IMR-90 (cell line): ENCODE data around the gene BLMH. TPM values are rescaled to one million over a fixed set of nuclear protein-coding genes. Genes with fewer than 3 reads are reported as not detected.

Experiments
- ATAC-seq: fragments of 200-7000 bp; cut with Tn5 transposase; 2 replicates; pipeline ENCODE4 v1.9.1; 2020; ENCODE audit warnings: low read depth, mild to moderate bottlenecking, moderate library complexity
- BruUV-seq: library from RNA; stranded (reverse); fragments of 400-500 nt; replicated peaks from 2 replicates; lab custom pipeline; 2021; lab: Mats Ljungman, UMichigan
- CTCF ChIA-PET: fragments of 300-600 bp; formaldehyde crosslinking; extraction: SDS; loops from one replicate; lab custom pipeline; 2021; ENCODE audit warnings: antibody characterized with exemption; lab: Yijun Ruan, JAX
- POLR2A ChIA-PET: fragments of 300-600 bp; sonication (Branson Sonifier 250); formaldehyde crosslinking; loops from one replicate; lab custom pipeline; 2022; ENCODE audit warnings: antibody characterized with exemption; ENCODE audit not compliant: unreplicated experiment; lab: Charles Lee
- DNase-seq: peaks from one replicate; pipeline ENCODE4 v3.0.0; 2013
- H2AFZ ChIP-seq: replicated peaks from 2 replicates; pipeline ENCODE3; 2013; ENCODE audit warnings: low read length, mild to moderate bottlenecking; ENCODE audit not compliant: poor library complexity
- H2AK5ac ChIP-seq: 2 replicates; pipeline ENCODE4 v1.6.1; 2013; ENCODE audit warnings: low read depth, low read length, inconsistent platforms
- H2AK9ac ChIP-seq: replicated peaks from 2 replicates; pipeline ENCODE3; 2013; ENCODE audit warnings: mild to moderate bottlenecking, low read depth, low read length, moderate library complexity; ENCODE audit not compliant: poor library complexity
- H2BK120ac ChIP-seq: 2 replicates; pipeline ENCODE4 v1.6.1; 2013; ENCODE audit warnings: low read depth, low read length, inconsistent platforms
- H2BK15ac ChIP-seq: 3 replicates; pipeline ENCODE4 v1.6.1; 2013; ENCODE audit warnings: low read depth, low read length, inconsistent platforms
- H2BK20ac ChIP-seq: 2 replicates; pipeline ENCODE4 v1.6.1; 2013; ENCODE audit warnings: low read depth, mild to moderate bottlenecking, inconsistent platforms, low read length, moderate library complexity
- H2BK5ac ChIP-seq: 2 replicates; pipeline ENCODE4 v1.6.1; 2013; ENCODE audit warnings: mild to moderate bottlenecking, low read depth, low read length, inconsistent platforms; ENCODE audit not compliant: poor library complexity, severe bottlenecking
- H3K14ac ChIP-seq: replicated peaks from 2 replicates; pipeline ENCODE4 v1.6.1; 2013; ENCODE audit warnings: low read depth, low read length, inconsistent platforms
- H3K18ac ChIP-seq: 2 replicates; pipeline ENCODE4 v1.6.1; 2013; ENCODE audit warnings: low read depth, low read length, control low read depth
- H3K23ac ChIP-seq: 2 replicates; pipeline ENCODE4 v1.6.1; 2013; ENCODE audit warnings: low read depth, low read length, inconsistent platforms
- H3K27ac ChIP-seq: 2 replicates; pipeline ENCODE4 v1.5.1; 2013; ENCODE audit warnings: mild to moderate bottlenecking, control low read depth, low read length; ENCODE audit not compliant: insufficient read depth
- H3K27me3 ChIP-seq: 2 replicates; pipeline ENCODE4 v1.6.1; 2013; ENCODE audit warnings: low read length; ENCODE audit not compliant: control insufficient read depth, insufficient read depth
- H3K36me3 ChIP-seq: 2 replicates; pipeline ENCODE4 v1.6.1; 2013; ENCODE audit warnings: low read length, mixed read lengths; ENCODE audit not compliant: control insufficient read depth, insufficient read depth
- H3K4ac ChIP-seq: 2 replicates; pipeline ENCODE4 v1.6.1; 2013; ENCODE audit warnings: low read depth, low read length, inconsistent platforms
- H3K4me1 ChIP-seq: 2 replicates; pipeline ENCODE4 v1.6.1; 2013; ENCODE audit warnings: low read length, mixed read lengths; ENCODE audit not compliant: control insufficient read depth, insufficient read depth
- H3K4me2 ChIP-seq: 2 replicates; pipeline ENCODE4 v1.6.1; 2013; ENCODE audit warnings: low read depth, mild to moderate bottlenecking, control low read depth, low read length, moderate library complexity
- H3K4me3 ChIP-seq: 2 replicates; pipeline ENCODE4 v1.5.1; 2013; ENCODE audit warnings: low read depth, mild to moderate bottlenecking, control low read depth, low read length, moderate library complexity; ENCODE audit not compliant: insufficient read depth
- H3K56ac ChIP-seq: 2 replicates; pipeline ENCODE4 v1.6.1; 2013; ENCODE audit warnings: low read length, inconsistent platforms; ENCODE audit not compliant: insufficient read depth; ENCODE audit errors: extremely low read depth
- H3K79me1 ChIP-seq, 2 experiments: 2 replicates each; pipeline ENCODE4 v1.6.1; 2013; ENCODE audit warnings: low read length in 2 of 2, inconsistent platforms in 1 of 2, low read depth in 1 of 2
- H3K9ac ChIP-seq: 2 replicates; pipeline ENCODE4 v1.6.1; 2013; ENCODE audit warnings: low read depth, low read length, control low read depth
- H3K9me1 ChIP-seq: 2 replicates; pipeline ENCODE4 v1.6.1; 2013; ENCODE audit warnings: low read length, inconsistent platforms; ENCODE audit not compliant: insufficient read depth
- H3K9me3 ChIP-seq: 2 replicates; pipeline ENCODE4 v1.6.1; 2013; ENCODE audit warnings: low read length; ENCODE audit not compliant: control insufficient read depth, insufficient read depth
- H4K20me1 ChIP-seq: 2 replicates; pipeline ENCODE4 v1.6.1; 2013; ENCODE audit warnings: low read length, inconsistent platforms; ENCODE audit not compliant: insufficient read depth
- H4K5ac ChIP-seq: 2 replicates; pipeline ENCODE4 v1.6.1; 2013; ENCODE audit warnings: mild to moderate bottlenecking, low read depth, low read length, control low read depth
- H4K8ac ChIP-seq, 2 experiments: 2 replicates each; pipeline ENCODE4 v1.6.1; 2013; ENCODE audit warnings: low read depth in 2 of 2, low read length in 2 of 2, control low read depth in 1 of 2, inconsistent platforms in 1 of 2
- H4K91ac ChIP-seq: 2 replicates; pipeline ENCODE4 v1.6.1; 2013; ENCODE audit warnings: low read depth, low read length, inconsistent platforms; ENCODE audit not compliant: insufficient read depth
- CEBPB ChIP-seq: IDR thresholded peaks from 2 replicates; pipeline ENCODE4 v1.6.1; 2012; ENCODE audit warnings: low read depth, low read length, improper control_type of control experiment
- CHD1 ChIP-seq: IDR thresholded peaks from 2 replicates; pipeline ENCODE4 v1.6.1; 2012; ENCODE audit warnings: low read depth, low read length, improper control_type of control experiment
- CTCF ChIP-seq: conservative IDR thresholded peaks from 2 replicates; pipeline ENCODE4 v1.5.1; 2012; ENCODE audit warnings: mild to moderate bottlenecking, low read depth, low read length, improper control_type of control experiment
- ELK1 ChIP-seq: fragments of 150-350 bp; IDR thresholded peaks from 2 replicates; pipeline ENCODE4 v1.6.1; 2016; ENCODE audit warnings: low read depth, mild to moderate bottlenecking, low read length, moderate library complexity, borderline replicate concordance
- FOS ChIP-seq: fragments of 150-350 bp; IDR thresholded peaks from 2 replicates; pipeline ENCODE4 v1.6.1; 2016; ENCODE audit warnings: low read depth, low read length
- MAFK ChIP-seq: IDR thresholded peaks from 2 replicates; pipeline ENCODE4 v1.6.1; 2012; ENCODE audit warnings: low read depth, low read length, improper control_type of control experiment
- MAZ ChIP-seq: IDR thresholded peaks from 2 replicates; pipeline ENCODE4 v1.6.1; 2012; ENCODE audit warnings: low read depth, mild to moderate bottlenecking, low read length, improper control_type of control experiment, moderate library complexity, borderline replicate concordance
- MXI1 ChIP-seq: IDR thresholded peaks from 2 replicates; pipeline ENCODE4 v1.6.1; 2012; ENCODE audit warnings: low read depth, mild to moderate bottlenecking, low read length, moderate library complexity, borderline replicate concordance
- NFE2L2 ChIP-seq: fragments of 150-350 bp; IDR thresholded peaks from 2 replicates; pipeline ENCODE4 v1.6.1; 2016; ENCODE audit warnings: low read depth, mild to moderate bottlenecking, low read length
- RFX5 ChIP-seq: IDR thresholded peaks from 2 replicates; pipeline ENCODE4 v1.8.0; 2012; ENCODE audit warnings: low read depth, mild to moderate bottlenecking, low read length, moderate library complexity
- SMC3 ChIP-seq: fragments of 150-350 bp; IDR thresholded peaks from 2 replicates; pipeline ENCODE4 v1.6.1; 2016; ENCODE audit warnings: low read depth, mild to moderate bottlenecking, antibody characterized with exemption, low read length, moderate library complexity
- USF2 ChIP-seq: fragments of 150-350 bp; IDR thresholded peaks from 2 replicates; pipeline ENCODE4 v1.6.1; 2017; ENCODE audit warnings: mild to moderate bottlenecking, antibody characterized with exemption, low read length, low read depth
- WGBS, 2 experiments: methylation state at CpG; one replicate each; pipeline versions ENCODE4 v1.1.5 to v1.1.7; 2013; ENCODE audit warnings: missing lambda C conversion rate in 2 of 2; ENCODE audit not compliant: insufficient read length in 1 of 2; ENCODE audit errors: extremely low coverage in 2 of 2; 5-methylcytosine and 5-hydroxymethylcytosine counted together
- dilution Hi-C: fragments of 300-500 bp; cut with HindIII; formaldehyde crosslinking; loops from one replicate; pipeline ENCODE4 v1.14.3; 2018; ENCODE audit warnings: low sequenced_read_pairs; ENCODE audit not compliant: unreplicated experiment
- in situ Hi-C: fragments of 300-500 bp; cut with MboI; formaldehyde crosslinking; loops from 3 replicates; pipeline ENCODE4 v1.14.3; 2019; ENCODE audit warnings: low sequenced_read_pairs, inconsistent platforms, mixed read lengths
- intact Hi-C: fragments of 100-400 bp; cut with micrococcal nuclease; formaldehyde crosslinking; loops from 2 replicates; pipeline ENCODE4 v1.10.0; 2022
- polyA plus RNA-seq, 3 experiments: library from polyadenylated mRNA; depleted of rRNA; stranded (reverse); fragments of >200 nt; gene quantifications; 2 replicates each; pipeline ENCODE4 v1.2.3, GENCODE V29; 2012; ENCODE audit warnings: low replicate concordance in 1 of 3
- total RNA-seq: library from RNA; depleted of rRNA; stranded (reverse); fragments of >200 nt; gene quantifications from 2 replicates; pipeline ENCODE4 v1.2.3, GENCODE V29; 2012

BLMH gene
- total and polyA plus RNA-seq, 2 of the 4 experiments (the other 2 are of a cell fraction): 17.3 to 20.8 TPM

- CTCF ChIA-PET: no interaction called here
- POLR2A ChIA-PET: no interaction called here
- H3K4me1 ChIP-seq: peaks cover 4% of the 10 kb centered on the region; the same call in 1 of the 2 replicates
These were observed 29.6 kb upstream of the BLMH start for GRCh38 chr17:30321314-30321713.

More at GRCh38 chr17:30321314-30321713, 29.6 kb upstream of the BLMH start:
- H2BK15ac ChIP-seq: no peak overlapping the region
- no peak overlapping the region for H3K4ac ChIP-seq
- no peaks in the 10 kb centered on the region for H3K36me3 ChIP-seq
- no peak overlapping the region for H3K27ac ChIP-seq
- no peak overlapping the region for H4K8ac ChIP-seq
- H2AK9ac ChIP-seq: no peak overlapping the region
- in situ Hi-C loops (loop anchor here (25.0 kb wide), 1 partner anchor 391 kb away; no protein-coding TSS in a partner anchor), dilution Hi-C loops (no loop called here), intact Hi-C loops (no loop called here)
- 88% methylated on average over 3 of the region's 4 CpGs; no CpG with 5 or more reads in 1 of the 2 experiments for WGBS, 2 experiments
- H4K20me1 ChIP-seq: no peaks in the 10 kb centered on the region
- H2BK120ac ChIP-seq: no peak overlapping the region
- DNase-seq (no peak), ATAC-seq (no peak)
- no peak overlapping the region for H2AK5ac ChIP-seq
- no peak overlapping the region for H3K23ac ChIP-seq
- no peak for TF ChIP-seq FOS
- TF ChIP-seq CTCF: no peak
- no peak for TF ChIP-seq NFE2L2
- no peak for TF ChIP-seq USF2
- no peak for TF ChIP-seq MAFK
- no peak for TF ChIP-seq SMC3
- no peak for TF ChIP-seq ELK1
- TF ChIP-seq CHD1: no peak
- TF ChIP-seq CEBPB: no peak
- TF ChIP-seq MXI1: no peak
- no peak for TF ChIP-seq MAZ
- TF ChIP-seq RFX5: no peak
- H3K18ac ChIP-seq: no peak overlapping the region
- no peaks in the 10 kb centered on the region for H3K9me3 ChIP-seq
- H3K4me3 ChIP-seq: no peak overlapping the region
- H3K14ac ChIP-seq: no peak overlapping the region
- H3K9me1 ChIP-seq: no peaks in the 10 kb centered on the region
- no peak overlapping the region for H2BK20ac ChIP-seq
- H2BK5ac ChIP-seq: no peak overlapping the region
- H3K9ac ChIP-seq: no peak overlapping the region
- no peak overlapping the region for H2AFZ ChIP-seq
- no peak overlapping the region for H4K5ac ChIP-seq
- H3K4me2 ChIP-seq: no peak overlapping the region
- H3K27me3 ChIP-seq: peaks cover 20% of the 10 kb centered on the region
- BruUV-seq: no TSS peak
- no peak overlapping the region for H3K56ac ChIP-seq
- no peaks in the 10 kb centered on the region for H3K79me1 ChIP-seq
- no peak overlapping the region for H4K91ac ChIP-seq
